Camera-type eye (tissue), 1 donor: ENCODE measurements around the gene RESF1. TPM values are rescaled to one million over a fixed set of nuclear protein-coding genes. Genes with fewer than 3 reads are reported as not detected.

Source experiments
- total RNA-seq: library from RNA; depleted of rRNA; stranded (reverse); fragments of >200 nt; gene quantifications from one replicate; pipeline ENCODE4 v1.2.3, GENCODE V29; 2014

The RESF1 gene
- 77.7 TPM for total RNA-seq

DNA sequence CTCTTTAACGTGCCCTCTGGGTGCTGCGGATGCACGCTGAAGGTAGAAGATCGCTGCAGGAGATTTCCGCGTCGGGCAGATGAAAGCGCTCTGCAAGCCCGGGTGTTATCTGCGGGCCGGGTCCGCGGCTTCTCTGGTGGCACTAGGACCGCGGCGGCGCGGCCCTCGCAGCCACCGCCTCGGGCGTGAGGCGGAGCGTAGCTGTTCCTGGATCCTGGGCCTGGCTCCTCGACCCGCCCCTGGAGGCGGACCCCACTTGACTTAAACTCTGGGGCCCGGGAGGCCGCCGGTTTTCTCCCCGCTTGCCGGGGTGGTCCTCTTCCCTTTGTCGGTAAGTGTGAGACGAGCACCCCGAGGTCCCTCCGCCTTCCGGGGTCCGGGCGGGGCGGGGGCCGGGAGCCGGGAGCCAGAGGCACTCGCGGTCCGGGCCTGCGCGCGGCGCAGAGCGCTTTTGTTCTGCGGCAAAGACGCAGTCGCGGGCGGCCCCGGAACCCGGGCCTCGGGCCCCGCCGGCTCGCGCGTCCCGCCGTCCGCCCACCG is at the start of gene RESF1:
TSS of gene RESF1 (plus strand) at position 255 of the 540 bp plus-strand sequence. CDS start 21,541 bp downstream, outside the sequence.

Other genes with a start within 250 kb of the RESF1 start
- 42.8 TPM for gene AMN1, start 230.4 kb upstream of the RESF1 start, total RNA-seq
- gene BICD1, start 147.4 kb downstream of the RESF1 start, total RNA-seq = 49.5 TPM